Measurements from ENCODE around the gene FLRT2.

DNA sequence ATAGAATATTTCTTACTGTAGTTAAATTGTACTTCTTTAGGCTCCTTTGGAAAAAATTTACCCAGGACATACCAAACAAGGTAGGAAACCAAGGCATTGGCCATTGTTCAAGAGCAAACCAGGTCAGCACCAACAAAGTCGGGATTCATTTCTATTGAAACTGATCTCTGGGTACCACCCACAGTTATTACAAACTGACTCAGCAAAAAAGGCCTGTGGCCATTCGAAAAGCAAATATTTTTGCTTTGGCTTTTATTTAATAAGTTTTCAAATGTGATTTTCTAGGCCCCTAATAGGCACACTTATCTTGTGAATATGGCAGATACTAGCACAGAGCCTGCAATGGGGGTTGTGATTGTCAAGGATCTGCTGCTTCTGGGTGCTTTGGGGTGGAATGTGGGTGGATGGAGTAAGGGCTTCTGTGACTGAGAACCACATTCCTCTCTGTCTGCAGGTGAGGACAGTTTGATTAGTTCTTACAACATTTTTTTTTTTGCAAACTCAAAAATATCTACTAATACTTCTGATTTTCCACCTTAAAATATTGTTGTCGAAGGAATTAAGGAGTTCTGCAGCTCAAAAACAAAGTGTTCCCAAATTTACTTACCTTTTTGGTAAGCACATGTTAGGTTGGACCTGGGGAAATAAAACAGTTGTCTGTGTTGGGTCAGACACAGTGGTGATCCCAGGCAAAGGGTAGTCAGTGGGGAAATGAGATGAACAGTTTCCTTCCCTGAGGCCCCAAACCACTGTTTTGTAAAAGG is 45.1 kb downstream of the FLRT2 start:
- TF ChIP-seq, protein P1, sequence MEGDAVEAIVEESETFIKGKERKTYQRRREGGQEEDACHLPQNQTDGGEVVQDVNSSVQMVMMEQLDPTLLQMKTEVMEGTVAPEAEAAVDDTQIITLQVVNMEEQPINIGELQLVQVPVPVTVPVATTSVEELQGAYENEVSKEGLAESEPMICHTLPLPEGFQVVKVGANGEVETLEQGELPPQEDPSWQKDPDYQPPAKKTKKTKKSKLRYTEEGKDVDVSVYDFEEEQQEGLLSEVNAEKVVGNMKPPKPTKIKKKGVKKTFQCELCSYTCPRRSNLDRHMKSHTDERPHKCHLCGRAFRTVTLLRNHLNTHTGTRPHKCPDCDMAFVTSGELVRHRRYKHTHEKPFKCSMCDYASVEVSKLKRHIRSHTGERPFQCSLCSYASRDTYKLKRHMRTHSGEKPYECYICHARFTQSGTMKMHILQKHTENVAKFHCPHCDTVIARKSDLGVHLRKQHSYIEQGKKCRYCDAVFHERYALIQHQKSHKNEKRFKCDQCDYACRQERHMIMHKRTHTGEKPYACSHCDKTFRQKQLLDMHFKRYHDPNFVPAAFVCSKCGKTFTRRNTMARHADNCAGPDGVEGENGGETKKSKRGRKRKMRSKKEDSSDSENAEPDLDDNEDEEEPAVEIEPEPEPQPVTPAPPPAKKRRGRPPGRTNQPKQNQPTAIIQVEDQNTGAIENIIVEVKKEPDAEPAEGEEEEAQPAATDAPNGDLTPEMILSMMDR (IDR thresholded peaks at IDR 0.05): no peak
- TF ChIP-seq POLR2A (IDR thresholded peaks at IDR 0.05): no peak
